BE2C (cell line): ENCODE results near the gene FZR1.

Experiments
- DNase-seq: peaks from one replicate; pipeline ENCODE4 v3.0.0-alpha.2; 2020
- H3K27me3 ChIP-seq: fragments of 250-450 bp; sonication (Bioruptor Pico); 2 replicates; pipeline ENCODE4 v1.5.1; 2020; ENCODE audit warnings: mild to moderate bottlenecking
- H3K36me3 ChIP-seq: fragments of 250-450 bp; sonication (Bioruptor Pico); 2 replicates; pipeline ENCODE4 v1.5.1; 2020; ENCODE audit warnings: mild to moderate bottlenecking
- H3K4me1 ChIP-seq: fragments of 250-450 bp; sonication (Bioruptor Pico); 2 replicates; pipeline ENCODE4 v1.5.1; 2020
- H3K4me3 ChIP-seq: 2 replicates; pipeline ENCODE4 v1.5.1; 2011; ENCODE audit warnings: low read depth, low read length
- H3K9me3 ChIP-seq: fragments of 250-450 bp; sonication (Bioruptor Pico); 2 replicates; pipeline ENCODE4 v1.5.1; 2020
- CTCF ChIP-seq: IDR thresholded peaks from 2 replicates; pipeline ENCODE4 v1.5.1; 2012; ENCODE audit warnings: mild to moderate bottlenecking, low read depth, low read length

The FZR1 gene

DNA sequence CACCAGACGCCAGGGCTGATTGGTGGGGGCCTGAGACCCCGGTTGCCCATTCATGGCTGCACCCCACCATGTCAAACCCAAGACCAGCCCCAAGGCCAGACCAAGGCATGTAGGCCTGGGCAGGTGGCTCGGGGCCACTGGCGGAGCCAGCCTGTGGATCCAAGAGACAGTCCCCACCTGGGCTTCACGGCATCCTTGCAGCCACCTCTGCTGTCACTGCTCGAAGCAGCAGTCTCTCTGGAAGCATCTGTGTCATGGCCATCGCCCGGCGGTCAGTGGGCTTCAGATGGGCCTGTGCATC lies 29.1 kb downstream of the FZR1 start:
- Histone ChIP-seq H3K4me3 (no peak overlapping the region), H3K9me3 (no peaks in the 10 kb centered on the region), H3K36me3 (peaks cover 40% of the 10 kb centered on the region), H3K27me3 (no peaks in the 10 kb centered on the region), H3K4me1 (no peaks in the 10 kb centered on the region)
- no peak for DNase-seq
- no peak for TF ChIP-seq CTCF

DNA sequence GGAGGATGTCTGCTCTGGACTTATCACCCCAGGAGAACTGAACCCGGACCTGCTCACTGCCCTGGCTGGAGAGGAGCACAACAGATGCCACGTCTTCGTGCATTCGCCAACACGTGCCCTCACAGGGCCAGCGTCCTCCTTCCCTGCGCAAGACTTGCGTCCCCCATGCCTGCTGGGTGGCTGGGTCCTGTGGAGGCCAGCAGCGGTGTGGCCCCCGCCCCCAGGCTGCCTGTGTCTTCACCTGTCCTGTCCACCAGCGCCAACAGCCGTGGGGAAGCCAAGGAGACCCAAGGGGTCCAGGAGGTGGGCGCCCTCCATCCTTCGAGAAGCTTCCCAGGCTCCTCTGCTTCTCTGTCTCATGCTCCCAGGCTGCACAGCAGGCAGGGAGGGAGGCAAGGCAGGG lies 29.5 kb downstream of the FZR1 start:
- no peaks in the 10 kb centered on the region for H3K27me3 ChIP-seq
- H3K9me3 ChIP-seq = no peaks in the 10 kb centered on the region
- H3K4me3 ChIP-seq = no peak overlapping the region
- DNase-seq = peak; percentile 8
- peaks cover 40% of the 10 kb centered on the region for H3K36me3 ChIP-seq
- no peak for TF ChIP-seq CTCF
- no peaks in the 10 kb centered on the region for H3K4me1 ChIP-seq

DNA sequence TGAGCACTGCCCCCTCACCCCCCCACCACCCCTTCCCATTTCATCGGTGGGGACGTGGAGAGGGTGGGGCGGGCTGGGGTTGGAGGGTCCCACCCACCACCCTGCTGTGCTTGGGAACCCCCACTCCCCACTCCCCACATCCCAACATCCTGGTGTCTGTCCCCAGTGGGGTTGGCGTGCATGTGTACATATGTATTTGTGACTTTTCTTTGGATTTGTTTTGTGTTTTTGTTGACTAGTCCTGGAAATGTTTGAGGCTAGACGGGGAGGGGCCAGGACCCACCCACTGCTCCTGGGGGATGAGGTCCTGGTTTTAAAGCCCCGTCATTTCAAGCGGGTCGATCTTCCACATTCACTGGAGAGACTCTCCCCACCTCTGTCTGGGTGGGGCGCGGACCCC lies 29.9 kb downstream of the FZR1 start:
- Histone ChIP-seq H3K9me3 (no peaks in the 10 kb centered on the region), H3K27me3 (no peaks in the 10 kb centered on the region), H3K4me3 (no peak overlapping the region), H3K36me3 (peaks cover 40% of the 10 kb centered on the region), H3K4me1 (no peaks in the 10 kb centered on the region)
- no peak for DNase-seq
- TF ChIP-seq CTCF = no peak

- Histone ChIP-seq H3K9me3 (no peaks in the 10 kb centered on the region), H3K4me1 (no peaks in the 10 kb centered on the region), H3K4me3 (no peak overlapping the region), H3K27me3 (no peaks in the 10 kb centered on the region), H3K36me3 (peaks cover 34% of the 10 kb centered on the region)
- peak; percentile 26 for DNase-seq
- TF ChIP-seq CTCF = no peak
Measured at GRCh38 chr19:3536429-3537100, 30.5 kb downstream of the FZR1 start.

GRCh38 chr19:3537101-3537437 lies 31.0 kb downstream of the FZR1 start:
- Histone ChIP-seq H3K27me3 (no peaks in the 10 kb centered on the region), H3K36me3 (peaks cover 29% of the 10 kb centered on the region), H3K4me3 (no peak overlapping the region), H3K4me1 (no peaks in the 10 kb centered on the region), H3K9me3 (no peaks in the 10 kb centered on the region)
- TF ChIP-seq CTCF = no peak
- DNase-seq = peak; percentile 16

DNA sequence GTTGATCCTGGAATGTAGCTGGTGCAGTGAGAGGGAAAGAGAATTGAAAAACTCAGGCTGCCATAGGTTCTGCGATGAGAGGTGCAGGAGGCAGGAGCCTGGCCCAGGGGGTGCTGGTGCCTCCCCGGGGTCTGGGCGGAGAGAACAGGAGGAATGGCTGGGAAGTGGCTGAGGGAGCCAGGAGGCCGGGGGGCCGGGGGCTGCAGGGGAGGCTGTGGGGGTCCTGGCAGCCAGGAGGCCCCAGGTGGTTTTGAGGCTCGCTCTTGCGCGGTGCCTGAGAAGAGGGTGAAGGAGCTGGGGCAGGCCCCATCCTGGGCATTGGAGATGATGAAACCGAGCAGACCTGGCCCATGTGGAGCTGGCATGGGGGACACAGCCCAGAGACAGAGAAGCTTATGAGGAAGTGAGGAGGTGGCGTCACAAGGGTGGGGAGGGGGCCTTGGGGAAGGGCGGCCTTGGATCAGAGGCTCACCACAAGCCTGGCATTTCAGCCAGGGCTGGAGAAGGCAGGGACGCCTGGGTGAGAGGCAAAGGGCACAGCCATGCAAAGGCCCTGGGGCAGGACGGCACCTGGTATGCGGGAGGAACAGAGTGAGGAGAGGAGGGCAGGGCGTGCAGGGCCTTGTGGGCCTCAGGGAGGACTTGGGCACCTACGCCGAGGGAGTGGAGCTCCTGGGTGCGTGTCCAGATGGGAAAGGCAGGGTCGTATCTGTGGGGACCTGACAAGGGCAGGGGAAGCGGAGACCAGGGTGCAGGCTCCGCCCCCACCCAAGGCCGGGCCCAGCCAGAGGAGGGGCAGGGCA lies 31.5 kb downstream of the FZR1 start:
- no peak overlapping the region for H3K4me3 ChIP-seq
- TF ChIP-seq CTCF = no peak
- peaks cover 24% of the 10 kb centered on the region for H3K36me3 ChIP-seq
- no peaks in the 10 kb centered on the region for H3K4me1 ChIP-seq
- H3K9me3 ChIP-seq = no peaks in the 10 kb centered on the region
- no peak for DNase-seq
- no peaks in the 10 kb centered on the region for H3K27me3 ChIP-seq
